ENCODE results near the gene IGSF22. TPM values are rescaled to one million over a fixed set of nuclear protein-coding genes. Genes with fewer than 3 reads are reported as not detected.

Gene IGSF22
- total RNA-seq, 1 donor from 2014 or later: 0.19 TPM

- peaks cover 6% of the 10 kb centered on the region for H3K4me1 Mint-ChIP-seq
- H3K4me3 Mint-ChIP-seq: no peak overlapping the region
- TF ChIP-seq, protein P1, sequence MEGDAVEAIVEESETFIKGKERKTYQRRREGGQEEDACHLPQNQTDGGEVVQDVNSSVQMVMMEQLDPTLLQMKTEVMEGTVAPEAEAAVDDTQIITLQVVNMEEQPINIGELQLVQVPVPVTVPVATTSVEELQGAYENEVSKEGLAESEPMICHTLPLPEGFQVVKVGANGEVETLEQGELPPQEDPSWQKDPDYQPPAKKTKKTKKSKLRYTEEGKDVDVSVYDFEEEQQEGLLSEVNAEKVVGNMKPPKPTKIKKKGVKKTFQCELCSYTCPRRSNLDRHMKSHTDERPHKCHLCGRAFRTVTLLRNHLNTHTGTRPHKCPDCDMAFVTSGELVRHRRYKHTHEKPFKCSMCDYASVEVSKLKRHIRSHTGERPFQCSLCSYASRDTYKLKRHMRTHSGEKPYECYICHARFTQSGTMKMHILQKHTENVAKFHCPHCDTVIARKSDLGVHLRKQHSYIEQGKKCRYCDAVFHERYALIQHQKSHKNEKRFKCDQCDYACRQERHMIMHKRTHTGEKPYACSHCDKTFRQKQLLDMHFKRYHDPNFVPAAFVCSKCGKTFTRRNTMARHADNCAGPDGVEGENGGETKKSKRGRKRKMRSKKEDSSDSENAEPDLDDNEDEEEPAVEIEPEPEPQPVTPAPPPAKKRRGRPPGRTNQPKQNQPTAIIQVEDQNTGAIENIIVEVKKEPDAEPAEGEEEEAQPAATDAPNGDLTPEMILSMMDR (conservative IDR thresholded peaks at IDR 0.05): no peak
- H3K27ac Mint-ChIP-seq (ENCODE audit: unreplicated experiment): no peak overlapping the region
- H3K36me3 Mint-ChIP-seq (ENCODE audit: low read depth): no peaks in the 10 kb centered on the region
- peaks cover 3% of the 10 kb centered on the region for H3K27me3 Mint-ChIP-seq (ENCODE audit: low read depth)
- DNase-seq (ENCODE audit: low read depth, low spot score): no peak
- H3K9me3 Mint-ChIP-seq: no peaks in the 10 kb centered on the region
These were observed 4.0 kb upstream of the IGSF22 start for GRCh38 chr11:18730020-18730419.

- DNase-seq (ENCODE audit: low read depth, low spot score): no peak
- Mint-ChIP-seq H3K36me3 (ENCODE audit: low read depth) (no peaks in the 10 kb centered on the region), H3K4me3 (no peak overlapping the region), H3K4me1 (peaks cover 6% of the 10 kb centered on the region), H3K27ac (ENCODE audit: unreplicated experiment) (no peak overlapping the region), H3K27me3 (ENCODE audit: low read depth) (peaks cover 3% of the 10 kb centered on the region), H3K9me3 (no peaks in the 10 kb centered on the region)
- TF ChIP-seq, protein P1 (conservative IDR thresholded peaks at IDR 0.05): no peak
These were observed 3.4 kb upstream of the IGSF22 start for GRCh38 chr11:18729426-18729825.

DNA sequence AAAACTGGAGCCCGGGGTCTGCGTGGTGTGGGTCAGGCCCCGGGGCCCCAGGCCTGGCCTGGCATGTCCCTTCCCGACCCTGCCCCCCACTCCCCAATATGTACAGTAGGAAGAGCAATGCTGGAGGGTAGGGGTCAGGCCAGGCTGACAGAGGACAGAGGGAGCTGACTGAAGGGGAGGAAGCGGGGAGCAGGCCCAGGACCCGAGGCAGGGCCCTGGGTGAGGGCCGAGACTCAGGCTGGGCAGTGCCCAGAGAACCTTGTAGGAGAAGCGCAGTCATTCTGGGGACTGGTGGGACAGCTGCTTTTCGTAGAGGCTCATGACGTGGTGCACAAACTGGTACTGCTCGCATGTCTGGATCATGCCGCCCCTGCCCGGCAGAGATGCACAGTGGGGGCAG lies 2.7 kb upstream of the IGSF22 start:
- Mint-ChIP-seq H3K27me3 (ENCODE audit: low read depth) (peaks cover 3% of the 10 kb centered on the region), H3K27ac (ENCODE audit: unreplicated experiment) (no peak overlapping the region), H3K36me3 (ENCODE audit: low read depth) (no peaks in the 10 kb centered on the region), H3K4me3 (no peak overlapping the region), H3K4me1 (peaks cover 6% of the 10 kb centered on the region), H3K9me3 (no peaks in the 10 kb centered on the region)
- TF ChIP-seq, protein P1 (conservative IDR thresholded peaks at IDR 0.05): no peak
- DNase-seq (ENCODE audit: low read depth, low spot score): no peak

DNA sequence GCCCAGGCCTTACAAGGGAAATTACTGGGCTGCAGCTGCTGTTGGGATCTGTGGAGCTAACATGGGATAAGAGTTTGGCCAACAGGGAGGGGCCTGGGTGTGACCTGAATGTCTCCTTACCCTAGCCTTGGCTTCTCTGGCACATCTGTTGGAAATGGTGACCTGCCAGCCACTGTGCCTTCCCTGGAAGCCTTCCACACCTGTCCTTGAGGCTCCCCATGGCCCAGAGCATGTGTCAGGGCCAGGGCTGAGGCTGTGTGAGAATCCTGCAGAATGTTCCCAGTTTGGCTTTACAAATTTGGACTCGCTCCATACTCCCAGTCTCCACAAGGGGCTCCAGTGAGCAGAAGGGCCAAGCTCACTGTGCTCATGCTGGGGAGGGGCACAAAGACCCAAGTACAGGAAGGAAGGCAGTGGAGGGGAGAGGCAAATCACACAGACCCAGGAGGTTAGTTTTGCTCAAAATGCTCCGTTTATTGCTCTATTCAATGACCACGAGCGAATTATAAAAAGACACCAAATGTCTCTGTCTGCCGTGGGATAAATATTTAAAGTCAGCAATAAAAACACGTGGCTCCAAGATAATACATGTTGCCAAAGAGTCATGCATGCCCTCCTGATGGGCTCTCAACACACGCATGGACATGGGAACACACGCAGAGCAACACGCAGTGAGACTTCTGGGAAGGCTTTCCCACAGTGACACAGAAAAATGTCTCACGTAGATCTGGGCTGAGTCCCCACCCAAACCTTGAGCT lies 1.7 kb upstream of the IGSF22 start:
- no peak overlapping the region for H3K4me3 Mint-ChIP-seq
- TF ChIP-seq, protein P1 (conservative IDR thresholded peaks at IDR 0.05): peak; percentile 78
- H3K4me1 Mint-ChIP-seq: peaks cover 6% of the 10 kb centered on the region
- H3K9me3 Mint-ChIP-seq: no peaks in the 10 kb centered on the region
- H3K36me3 Mint-ChIP-seq (ENCODE audit: low read depth): no peaks in the 10 kb centered on the region
- peaks cover 3% of the 10 kb centered on the region for H3K27me3 Mint-ChIP-seq (ENCODE audit: low read depth)
- H3K27ac Mint-ChIP-seq (ENCODE audit: unreplicated experiment): no peak overlapping the region
- DNase-seq (ENCODE audit: low read depth, low spot score): peak; percentile 73

- Mint-ChIP-seq H3K27ac (ENCODE audit: unreplicated experiment) (no peak overlapping the region), H3K36me3 (ENCODE audit: low read depth) (no peaks in the 10 kb centered on the region), H3K27me3 (ENCODE audit: low read depth) (peaks cover 17% of the 10 kb centered on the region), H3K9me3 (no peaks in the 10 kb centered on the region), H3K4me1 (peaks cover 20% of the 10 kb centered on the region), H3K4me3 (no peak overlapping the region)
- TF ChIP-seq, protein P1 (conservative IDR thresholded peaks at IDR 0.05): no peak
- no peak for DNase-seq (ENCODE audit: low read depth, low spot score)
These were observed 2.0 kb downstream of the IGSF22 start for GRCh38 chr11:18723991-18724390.
